ENCODE measurements around the gene SULT2B1.

The SULT2B1 gene

DNA sequence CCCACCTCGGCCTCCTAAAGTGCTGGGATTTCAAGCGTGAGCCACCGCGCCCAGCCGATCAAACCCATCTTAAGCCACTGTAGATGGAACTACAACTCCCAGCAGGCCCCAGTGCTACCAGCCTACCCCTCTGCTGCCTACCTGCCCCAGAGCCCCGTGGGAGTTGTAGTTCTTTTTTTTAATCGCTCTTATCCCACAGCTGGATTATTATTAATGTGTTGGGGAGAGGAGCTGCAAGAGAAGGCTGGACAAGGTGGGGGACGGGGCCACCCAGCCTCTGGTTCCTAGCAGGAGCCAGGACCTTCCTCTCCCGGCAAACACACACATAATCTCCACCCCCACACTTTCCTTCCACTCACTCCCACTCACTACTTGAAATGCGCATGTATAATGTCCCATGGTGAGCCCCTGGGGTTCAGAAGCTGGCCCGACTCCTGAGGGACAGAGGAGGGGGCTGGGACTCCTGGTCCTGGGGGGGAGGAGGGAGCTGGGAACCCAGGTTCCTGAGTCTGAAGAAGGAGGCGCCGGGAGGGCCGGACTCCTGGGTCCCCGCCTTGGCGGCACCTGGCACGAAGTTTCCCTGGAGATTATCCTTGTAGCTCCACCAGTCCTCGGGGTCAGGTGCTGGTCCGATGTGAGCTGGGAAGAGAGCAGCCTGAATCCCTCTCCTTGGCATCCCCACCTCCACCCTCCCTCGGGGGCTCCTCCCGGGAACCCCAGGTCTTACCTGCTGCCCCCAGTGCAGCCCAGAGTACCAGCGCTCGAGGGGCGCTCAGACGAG, 93.1 kb downstream of the SULT2B1 start:
- no peak overlapping the region for H3K4me3 ChIP-seq (ENCODE audit: low read depth, low read length)
- TF ChIP-seq MYC (IDR thresholded peaks at IDR 0.05; ENCODE audit: low read depth, low read length) (no peak), POLR2A (IDR thresholded peaks at IDR 0.05; ENCODE audit: extremely low read depth, insufficient read length) (no peak)
- TF ChIP-seq, protein P1, sequence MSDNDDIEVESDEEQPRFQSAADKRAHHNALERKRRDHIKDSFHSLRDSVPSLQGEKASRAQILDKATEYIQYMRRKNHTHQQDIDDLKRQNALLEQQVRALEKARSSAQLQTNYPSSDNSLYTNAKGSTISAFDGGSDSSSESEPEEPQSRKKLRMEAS (IDR thresholded peaks at IDR 0.05; ENCODE audit: low read depth, low read length) = no peak
- TF ChIP-seq, protein P2, sequence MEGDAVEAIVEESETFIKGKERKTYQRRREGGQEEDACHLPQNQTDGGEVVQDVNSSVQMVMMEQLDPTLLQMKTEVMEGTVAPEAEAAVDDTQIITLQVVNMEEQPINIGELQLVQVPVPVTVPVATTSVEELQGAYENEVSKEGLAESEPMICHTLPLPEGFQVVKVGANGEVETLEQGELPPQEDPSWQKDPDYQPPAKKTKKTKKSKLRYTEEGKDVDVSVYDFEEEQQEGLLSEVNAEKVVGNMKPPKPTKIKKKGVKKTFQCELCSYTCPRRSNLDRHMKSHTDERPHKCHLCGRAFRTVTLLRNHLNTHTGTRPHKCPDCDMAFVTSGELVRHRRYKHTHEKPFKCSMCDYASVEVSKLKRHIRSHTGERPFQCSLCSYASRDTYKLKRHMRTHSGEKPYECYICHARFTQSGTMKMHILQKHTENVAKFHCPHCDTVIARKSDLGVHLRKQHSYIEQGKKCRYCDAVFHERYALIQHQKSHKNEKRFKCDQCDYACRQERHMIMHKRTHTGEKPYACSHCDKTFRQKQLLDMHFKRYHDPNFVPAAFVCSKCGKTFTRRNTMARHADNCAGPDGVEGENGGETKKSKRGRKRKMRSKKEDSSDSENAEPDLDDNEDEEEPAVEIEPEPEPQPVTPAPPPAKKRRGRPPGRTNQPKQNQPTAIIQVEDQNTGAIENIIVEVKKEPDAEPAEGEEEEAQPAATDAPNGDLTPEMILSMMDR (IDR thresholded peaks at IDR 0.05; ENCODE audit: low read depth, low read length) = no peak

DNA sequence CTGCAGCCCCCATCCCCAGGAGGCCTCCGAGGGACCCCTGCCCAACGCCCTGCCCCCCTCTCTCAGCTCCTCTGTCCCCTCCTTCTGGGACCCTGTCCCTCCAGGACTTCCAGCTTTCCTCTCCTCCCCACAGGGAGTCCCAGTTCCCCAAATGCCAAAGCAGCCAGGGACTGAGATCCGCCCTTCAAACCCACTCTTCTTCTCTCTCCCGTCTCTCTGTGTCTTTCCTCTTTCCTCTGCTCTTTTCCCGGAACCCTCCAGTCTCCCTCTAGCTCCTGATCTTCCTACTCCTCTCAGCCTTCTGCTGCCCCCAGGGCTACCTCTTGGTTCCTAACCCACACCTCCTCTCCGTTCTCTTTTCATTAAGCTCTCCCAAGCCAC, 93.6 kb downstream of the SULT2B1 start:
- TF ChIP-seq, protein P2 (IDR thresholded peaks at IDR 0.05; ENCODE audit: low read depth, low read length) = no peak
- TF ChIP-seq POLR2A (IDR thresholded peaks at IDR 0.05; ENCODE audit: extremely low read depth, insufficient read length) (no peak), MYC (IDR thresholded peaks at IDR 0.05; ENCODE audit: low read depth, low read length) (no peak)
- TF ChIP-seq, protein P1 (IDR thresholded peaks at IDR 0.05; ENCODE audit: low read depth, low read length) = no peak
- no peak overlapping the region for H3K4me3 ChIP-seq (ENCODE audit: low read depth, low read length)
- DNase-seq (ENCODE audit: low read depth) = peak; percentile 51

More for the DNA sequence above, 93.1 kb downstream of the SULT2B1 start:
- DNase-seq (ENCODE audit: low read depth) = peak; percentile 94

DNA sequence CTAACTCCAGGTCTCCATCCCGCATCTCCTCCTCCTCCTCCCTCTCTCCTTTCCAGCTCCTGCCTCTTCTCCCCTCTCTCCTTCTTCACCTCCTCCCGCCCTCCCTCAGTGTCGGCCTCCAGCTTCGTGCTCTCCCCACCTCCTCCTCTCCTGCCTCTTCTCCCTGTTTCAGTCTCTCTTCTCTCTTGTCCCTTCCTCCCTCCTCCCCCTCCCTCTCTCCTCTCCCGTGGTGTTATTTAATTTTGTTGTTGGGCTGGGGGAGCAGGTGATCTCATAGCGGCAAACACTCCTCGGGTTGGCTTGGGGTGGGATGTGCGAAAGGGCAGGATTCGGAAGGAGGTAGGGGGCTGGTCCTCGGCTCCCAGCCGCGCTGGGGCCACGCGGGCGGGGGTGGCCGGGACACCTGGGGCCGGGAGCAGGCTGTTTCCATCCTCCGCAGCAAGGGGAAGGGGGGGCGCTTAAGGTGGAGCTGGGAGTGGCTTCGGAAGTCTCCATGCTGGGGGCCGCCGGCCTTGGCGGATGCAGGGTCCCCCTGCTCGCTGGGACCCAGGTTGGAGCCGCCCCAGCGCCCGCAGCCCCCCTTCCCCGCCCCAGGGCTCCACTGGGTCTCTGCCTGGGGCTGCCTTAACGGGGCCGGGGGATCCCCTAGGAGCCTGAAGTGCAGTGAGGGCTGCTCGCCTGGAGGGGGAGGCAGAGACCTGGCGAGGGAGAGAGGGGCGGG, 94.2 kb downstream of the SULT2B1 start, which contains the start of gene CA11:
Gene CA11, minus strand, starts transcription at position 187 of the 721 bp plus-strand sequence. CDS start 555 bp downstream, outside the sequence.
- H3K4me3 ChIP-seq (ENCODE audit: low read depth, low read length) = peak within 1 kb of the TSS; percentile 17
- peak; percentile 99 for DNase-seq (ENCODE audit: low read depth)
- TF ChIP-seq, protein P2 (IDR thresholded peaks at IDR 0.05; ENCODE audit: low read depth, low read length) = peak; percentile 100
- TF ChIP-seq, protein P1 (IDR thresholded peaks at IDR 0.05; ENCODE audit: low read depth, low read length) = no peak

DNA sequence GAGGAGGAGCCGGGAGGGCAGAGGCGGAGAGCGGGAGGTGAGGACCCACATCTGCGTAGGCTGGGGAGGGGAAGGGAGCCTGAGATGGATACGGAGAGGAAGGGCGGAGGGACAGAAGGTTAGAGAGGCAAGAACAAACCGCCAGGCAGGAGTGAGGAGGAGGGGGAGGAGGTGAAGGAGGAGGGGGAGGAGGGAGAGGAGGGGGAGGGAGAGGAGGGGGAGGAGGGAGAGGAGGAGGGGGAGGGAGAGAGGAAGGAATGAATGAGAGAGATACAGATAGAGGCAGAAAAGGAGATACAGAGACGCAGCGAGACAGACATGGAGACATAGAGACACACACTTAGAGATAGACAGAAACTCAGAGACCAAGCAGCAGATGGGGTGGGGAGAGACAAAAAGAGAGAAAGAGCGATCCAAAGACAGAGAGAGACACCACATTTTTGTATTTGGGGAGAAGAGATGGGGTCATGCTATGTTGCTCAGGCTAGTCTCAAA, 94.8 kb downstream of the SULT2B1 start:
- DNase-seq (ENCODE audit: low read depth) = no peak

DNA sequence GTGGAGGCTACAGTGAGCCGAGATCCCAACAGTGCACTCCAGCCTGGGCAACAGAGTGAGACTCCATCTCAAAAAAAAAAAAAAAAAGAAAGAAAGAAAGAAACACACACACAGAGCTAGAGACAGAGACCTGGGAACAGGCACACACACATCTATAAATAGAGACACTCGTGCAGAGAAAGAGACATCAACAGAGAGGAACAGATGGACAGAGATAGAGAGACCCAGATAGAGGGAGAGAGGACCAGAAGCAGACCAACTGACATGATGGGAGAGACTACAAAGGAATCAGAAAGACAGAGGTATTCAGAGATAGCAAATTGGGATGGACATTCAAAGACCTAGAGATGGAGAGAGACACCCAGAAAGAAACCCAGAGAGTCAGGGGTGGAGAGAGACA, 96.2 kb downstream of the SULT2B1 start:
- no peak for DNase-seq (ENCODE audit: low read depth)
- H3K4me3 ChIP-seq (ENCODE audit: low read depth, low read length) = no peak overlapping the region

More for the DNA sequence above, 94.8 kb downstream of the SULT2B1 start:
- TF ChIP-seq MYC (IDR thresholded peaks at IDR 0.05; ENCODE audit: low read depth, low read length) (no peak), POLR2A (IDR thresholded peaks at IDR 0.05; ENCODE audit: extremely low read depth, insufficient read length) (no peak)
- TF ChIP-seq, protein P2 (IDR thresholded peaks at IDR 0.05; ENCODE audit: low read depth, low read length) = no peak
- TF ChIP-seq, protein P1 (IDR thresholded peaks at IDR 0.05; ENCODE audit: low read depth, low read length) = no peak
- H3K4me3 ChIP-seq (ENCODE audit: low read depth, low read length) = no peak overlapping the region

More for the DNA sequence above, 96.2 kb downstream of the SULT2B1 start:
- TF ChIP-seq, protein P1 (IDR thresholded peaks at IDR 0.05; ENCODE audit: low read depth, low read length) = no peak
- TF ChIP-seq MYC (IDR thresholded peaks at IDR 0.05; ENCODE audit: low read depth, low read length) = no peak

All from NB4 (cell line).